HCT116 (cell line): ENCODE data around the gene STX2. TPM values are rescaled to one million over a fixed set of nuclear protein-coding genes. Genes with fewer than 3 reads are reported as not detected.
A peak's percentile ranks its signal among the peaks of the same experiment; 100 is the strongest.

Experiments used
- ATAC-seq: fragments of 200-7000 bp; cut with Tn5 transposase; 2 replicates; pipeline ENCODE4 v1.9.1; 2020; ENCODE audit warnings: mild to moderate bottlenecking, moderate library complexity
- BruUV-seq: library from RNA; stranded (reverse); fragments of 400-500 nt; replicated peaks from 2 replicates; lab custom pipeline; 2021; lab: Mats Ljungman, UMichigan
- CTCF ChIA-PET: fragments of 300-600 bp; sonication (Branson Sonifier 250); formaldehyde crosslinking; loops from one replicate; lab custom pipeline; 2021; ENCODE audit warnings: antibody characterized with exemption; lab: Charles Lee
- POLR2A ChIA-PET: fragments of 300-600, 350-600 bp; sonication (Branson Sonifier 250); formaldehyde crosslinking; loops from one replicate; lab custom pipeline; 2021; ENCODE audit warnings: antibody characterized with exemption; lab: Charles Lee
- RAD21 ChIA-PET, 2 experiments: fragments of 300-600 bp; sonication (Branson Sonifier 250); formaldehyde crosslinking; loops; one replicate each; lab custom pipeline; 2023; ENCODE audit warnings: low total read pairs in 2 of 2; ENCODE audit not compliant: uncharacterized antibody in 2 of 2, unreplicated experiment in 2 of 2, low non-redundant PET in 1 of 2; lab: Charles Lee
- DNase-seq: peaks from one replicate; pipeline ENCODE4 v3.0.0-alpha.2; 2010; ENCODE audit warnings: low read depth, low spot score
- H2AFZ ChIP-seq: fragments of 200-600 bp; shearing (Covaris generic), sonication (generic); 2 replicates; pipeline ENCODE4 v1.6.1; 2017; ENCODE audit warnings: low read depth, mixed run types, mixed read lengths, antibody characterized with exemption, low read length; ENCODE audit not compliant: poor library complexity, severe bottlenecking
- H3K27ac ChIP-seq: 2 replicates; pipeline ENCODE4 v1.5.1; 2012; ENCODE audit warnings: low read depth, low read length
- H3K27me3 ChIP-seq: fragments of 200-600 bp; sonication (generic); 2 replicates; pipeline ENCODE4 v1.6.1; 2016; ENCODE audit warnings: mixed run types, low read length, mixed read lengths; ENCODE audit not compliant: insufficient read depth
- H3K36me3 ChIP-seq, 2 experiments: fragments of 200-500 bp in 1 of 2; fragments of 200-600 bp in 1 of 2; sonication (Bioruptor generic) in 1 of 2; sonication (generic) in 1 of 2; 2 replicates each; pipeline versions ENCODE4 v1.5.1 to v1.6.1; 2014 to 2016; ENCODE audit warnings: low read length in 2 of 2, inconsistent platforms in 1 of 2, mixed read lengths in 1 of 2, mixed run types in 1 of 2; ENCODE audit not compliant: insufficient read depth in 2 of 2, control insufficient read depth in 1 of 2
- H3K4me1 ChIP-seq, 2 experiments: fragments of 200-600 bp in 1 of 2; sonication (generic) in 1 of 2; 2 replicates each; pipeline versions ENCODE4 v1.5.1 to v1.6.1; 2012 to 2017; ENCODE audit warnings: low read length in 2 of 2, inconsistent platforms in 1 of 2, mild to moderate bottlenecking in 1 of 2, mixed read lengths in 1 of 2, mixed run types in 1 of 2, moderate library complexity in 1 of 2; ENCODE audit not compliant: insufficient read depth in 2 of 2, control insufficient read depth in 1 of 2
- H3K4me2 ChIP-seq: fragments of 200-600 bp; sonication (generic); 2 replicates; pipeline ENCODE4 v1.6.1; 2017; ENCODE audit warnings: mixed run types, low read length, mixed read lengths
- H3K4me3 ChIP-seq, 2 experiments: fragments of 200-600 bp in 1 of 2; sonication (generic) in 1 of 2; replicated peaks in 1 of 2; 2 replicates each; pipeline ENCODE4 v1.5.1; 2011 to 2016; ENCODE audit warnings: low read length in 2 of 2, control low read depth in 1 of 2, low read depth in 1 of 2, mild to moderate bottlenecking in 1 of 2, mixed read lengths in 1 of 2, mixed run types in 1 of 2
- H3K79me2 ChIP-seq: fragments of 200-600 bp; sonication (generic); 2 replicates; pipeline ENCODE4 v1.6.1; 2017; ENCODE audit warnings: mild to moderate bottlenecking, mixed run types, low read length, moderate library complexity, mixed read lengths; ENCODE audit not compliant: insufficient read depth
- H3K9ac ChIP-seq: fragments of 200-600 bp; sonication (generic); 2 replicates; pipeline ENCODE4 v1.6.1; 2016; ENCODE audit warnings: low read length, mixed read lengths
- H3K9me2 ChIP-seq: fragments of 200-600 bp; sonication (generic), shearing (Covaris generic); 2 replicates; pipeline ENCODE4 v1.6.1; 2017; ENCODE audit warnings: mixed run types, mild to moderate bottlenecking, moderate library complexity; ENCODE audit not compliant: insufficient read depth
- H3K9me3 ChIP-seq, 2 experiments: fragments of 200-500 bp in 1 of 2; fragments of 200-600 bp in 1 of 2; sonication (Bioruptor generic) in 1 of 2; sonication (generic) in 1 of 2; 2 replicates each; pipeline ENCODE4 v1.6.1; 2014 to 2017; ENCODE audit warnings: low read length in 2 of 2, mixed read lengths in 2 of 2, inconsistent platforms in 1 of 2, low read depth in 1 of 2, mild to moderate bottlenecking in 1 of 2, mixed run types in 1 of 2, moderate library complexity in 1 of 2; ENCODE audit not compliant: control insufficient read depth in 1 of 2, insufficient read depth in 1 of 2
- H4K20me1 ChIP-seq: fragments of 200-600 bp; sonication (generic), shearing (Covaris generic); 2 replicates; pipeline ENCODE4 v1.6.1; 2017; ENCODE audit warnings: mixed run types, mild to moderate bottlenecking, moderate library complexity; ENCODE audit not compliant: insufficient read depth
- CTCF ChIP-seq, 3 experiments: fragments of 200-600 bp in 1 of 3; sonication (generic) in 1 of 3; IDR thresholded peaks in 2 of 3; conservative IDR thresholded peaks in 1 of 3; 2 replicates each; pipeline ENCODE4 v1.5.1; 2012 to 2017; ENCODE audit warnings: low read depth in 2 of 3, low read length in 2 of 3, antibody characterized with exemption in 1 of 3, borderline replicate concordance in 1 of 3, control low read depth in 1 of 3, mild to moderate bottlenecking in 1 of 3, mixed read lengths in 1 of 3, mixed run types in 1 of 3, moderate library complexity in 1 of 3; ENCODE audit not compliant: insufficient read depth in 1 of 3
- ELF1 ChIP-seq: IDR thresholded peaks from 2 replicates; pipeline ENCODE4 v1.6.1; 2012; ENCODE audit warnings: low read depth, borderline replicate concordance
- FOSL1 ChIP-seq: IDR thresholded peaks from 2 replicates; pipeline ENCODE4 v1.6.1; 2012; ENCODE audit warnings: low read depth
- MAX ChIP-seq: IDR thresholded peaks from 2 replicates; pipeline ENCODE4 v1.6.1; 2012
- POLR2AphosphoS5 ChIP-seq: IDR thresholded peaks from 2 replicates; pipeline ENCODE4 v1.6.1; 2011; ENCODE audit warnings: mild to moderate bottlenecking, low read depth, low read length, moderate library complexity
- SP1 ChIP-seq: IDR thresholded peaks from 2 replicates; pipeline ENCODE4 v1.6.1; 2012; ENCODE audit warnings: low read depth
- YY1 ChIP-seq: IDR thresholded peaks from 2 replicates; pipeline ENCODE4 v1.6.1; 2011; ENCODE audit warnings: low read length, low read depth, moderate library complexity, mild to moderate bottlenecking; ENCODE audit not compliant: insufficient replicate concordance; ENCODE audit errors: extremely low read depth
- ZBTB33 ChIP-seq: IDR thresholded peaks from 2 replicates; pipeline ENCODE4 v1.6.1; 2011; ENCODE audit warnings: mild to moderate bottlenecking, low read length, moderate library complexity; ENCODE audit not compliant: insufficient replicate concordance; ENCODE audit errors: extremely low read depth
- ZNF274 ChIP-seq: fragments of 200-500 bp; sonication (Bioruptor generic); IDR thresholded peaks from 2 replicates; pipeline ENCODE4 v1.6.1; 2014; ENCODE audit warnings: mild to moderate bottlenecking, low read depth, low read length, inconsistent platforms
- intact Hi-C: fragments of 100-400 bp; cut with micrococcal nuclease; formaldehyde crosslinking; loops from 2 replicates; pipeline ENCODE4 v1.10.0; 2022
- total RNA-seq: library from RNA; stranded (reverse); gene quantifications from one replicate; pipeline ENCODE4 v1.2.1, GENCODE V29; 2021; ENCODE audit not compliant: unreplicated experiment

STX2 gene
- total RNA-seq, 1 experiment from 2014 or later = 19.2 TPM

- no peak for TF ChIP-seq CTCF (IDR thresholded peaks at IDR 0.05 in 2 of 3, conservative IDR thresholded peaks at IDR 0.05 in 1 of 3; ENCODE audit: borderline replicate concordance in 1 of 3, insufficient read depth in 1 of 3, low read depth in 2 of 3, low read length in 2 of 3)
- TF ChIP-seq FOSL1 = no peak
- TF ChIP-seq, all 23 proteins: peak for 0
Observed at GRCh38 chr12:130874696-130875095, 35.6 kb upstream of the STX2 start (continued).

GRCh38 chr12:130873825-130874224, 34.8 kb upstream of the STX2 start:
- ChIA-PET RAD21 (no interaction called here), CTCF (no interaction called here), POLR2A (interaction anchor here (0.6 kb wide), 1 partner anchor 21 kb away, joined by 5 read pairs; no protein-coding TSS in a partner anchor)
- peak overlapping the region; percentile 91 for H3K4me2 ChIP-seq
- no peak overlapping the region for H2AFZ ChIP-seq
- H3K27ac ChIP-seq = no peak overlapping the region
- 0 out of 2 replicates have a peak overlapping the region, but pooled peaks have one; percentile 4 for H3K9ac ChIP-seq
- no peaks in the 10 kb centered on the region for H3K27me3 ChIP-seq
- H4K20me1 ChIP-seq = peaks cover 33% of the 10 kb centered on the region; the same call in 1 of the 2 replicates
- no peaks in the 10 kb centered on the region for H3K9me3 ChIP-seq
- intact Hi-C loops = no loop called here
- H3K4me1 ChIP-seq = peaks cover 16 to 30% of the 10 kb centered on the region in 2 experiments
- no peak for DNase-seq
- BruUV-seq = no TSS peak
- H3K4me3 ChIP-seq = no peak overlapping the region; a peak in 1 of 4 replicates
- TF ChIP-seq POLR2AphosphoS5 (no peak), ELF1 (no peak), YY1 (no peak), ZNF274 (no peak), ZBTB33 (no peak), SP1 (no peak), MAX (no peak)
- H3K79me2 ChIP-seq = peaks cover 50% of the 10 kb centered on the region
- peaks cover 41 to 52% of the 10 kb centered on the region in 2 experiments for H3K36me3 ChIP-seq
- ATAC-seq = no peak
- no peaks in the 10 kb centered on the region for H3K9me2 ChIP-seq
